Activated CD4-positive, CD25-positive, alpha-beta regulatory T cell treated with anti-CD3 and anti-CD28 coated beads, Interleukin-2, amount 50 U/mL, for 72 hours (primary cell): ENCODE measurements around the gene UNC13C.

Experiments
- DNase-seq: peaks from one replicate; pipeline ENCODE4 v3.0.0; 2021

The UNC13C gene

GRCh38 chr15:54504695-54505094 lies 526.5 kb downstream of the UNC13C start:
- DNase-seq = no peak

- no peak for DNase-seq
Observed at GRCh38 chr15:54506977-54507524, 528.8 kb downstream of the UNC13C start.

- no peak for DNase-seq
Observed at GRCh38 chr15:54514601-54515000, 536.4 kb downstream of the UNC13C start.

- DNase-seq = no peak
Observed at GRCh38 chr15:54515664-54516582, 537.7 kb downstream of the UNC13C start.

- DNase-seq = no peak
Observed at GRCh38 chr15:54517366-54517765, 539.1 kb downstream of the UNC13C start.

- no peak for DNase-seq
Observed at GRCh38 chr15:54518156-54518882, 540.1 kb downstream of the UNC13C start.

GRCh38 chr15:54519577-54519976 lies 541.3 kb downstream of the UNC13C start:
- DNase-seq = no peak

GRCh38 chr15:54520616-54521015 lies 542.4 kb downstream of the UNC13C start:
- no peak for DNase-seq

- DNase-seq = no peak
Observed at GRCh38 chr15:54521206-54521605, 543.0 kb downstream of the UNC13C start.

GRCh38 chr15:54528021-54528420 lies 549.8 kb downstream of the UNC13C start:
- no peak for DNase-seq

- no peak for DNase-seq
Observed at GRCh38 chr15:54540721-54541120, 562.5 kb downstream of the UNC13C start.

GRCh38 chr15:54547491-54547890 lies 569.2 kb downstream of the UNC13C start:
- DNase-seq = no peak

GRCh38 chr15:54550954-54551353 lies 572.7 kb downstream of the UNC13C start:
- DNase-seq = no peak

GRCh38 chr15:54556231-54556630 lies 578.0 kb downstream of the UNC13C start:
- DNase-seq = no peak

- DNase-seq = no peak
Observed at GRCh38 chr15:54559405-54560069, 581.3 kb downstream of the UNC13C start.

- no peak for DNase-seq
Observed at GRCh38 chr15:54560417-54560816, 582.2 kb downstream of the UNC13C start.

- DNase-seq = no peak
Observed at GRCh38 chr15:54564166-54564565, 585.9 kb downstream of the UNC13C start.

- DNase-seq = no peak
Observed at GRCh38 chr15:54566654-54567053, 588.4 kb downstream of the UNC13C start.

GRCh38 chr15:54567408-54568035 lies 589.3 kb downstream of the UNC13C start:
- DNase-seq = no peak

- no peak for DNase-seq
Observed at GRCh38 chr15:54568381-54568780, 590.1 kb downstream of the UNC13C start.

GRCh38 chr15:54571576-54571975 lies 593.3 kb downstream of the UNC13C start:
- no peak for DNase-seq

GRCh38 chr15:54575586-54575985 lies 597.3 kb downstream of the UNC13C start:
- DNase-seq = no peak
